CD14-positive monocyte (primary cell): Measurements from ENCODE around the gene TMEM51. TPM values are rescaled to one million over a fixed set of nuclear protein-coding genes. Genes with fewer than 3 reads are reported as not detected.

ENCODE experiments used
- DNase-seq, 3 donors: peaks; one replicate each; pipeline ENCODE4 v3.0.0-alpha.2; 2011 to 2022
- H2AFZ ChIP-seq: 2 replicates; pipeline ENCODE4 v1.6.0; 2012; ENCODE audit warnings: mild to moderate bottlenecking, low read depth, low read length, inconsistent platforms; ENCODE audit not compliant: insufficient read depth, poor library complexity, severe bottlenecking
- H3K27ac ChIP-seq, 2 donors: 1 replicate in 1 of 2; 2 replicates in 1 of 2; pipeline ENCODE4 v1.5.1; 2012 to 2013; ENCODE audit warnings: low read length in 2 of 2, control low read depth in 1 of 2, inconsistent platforms in 1 of 2, low read depth in 1 of 2, mild to moderate bottlenecking in 1 of 2
- H3K27me3 ChIP-seq, 2 donors: one replicate each; pipeline versions ENCODE4 v1.6.0 to v1.6.1; 2011 to 2013; ENCODE audit warnings: low read length in 2 of 2; ENCODE audit not compliant: control insufficient read depth in 2 of 2, insufficient read depth in 2 of 2
- H3K36me3 ChIP-seq, 2 donors: replicated peaks in 1 of 2; 1 replicate in 1 of 2; 2 replicates in 1 of 2; pipeline versions ENCODE4 v1.5.1 to v1.6.1; 2012 to 2013; ENCODE audit warnings: low read length in 2 of 2, control low read depth in 1 of 2, inconsistent platforms in 1 of 2, mild to moderate bottlenecking in 1 of 2; ENCODE audit not compliant: insufficient read depth in 2 of 2, control insufficient read depth in 1 of 2
- H3K4me1 ChIP-seq, 2 donors: 1 replicate in 1 of 2; 2 replicates in 1 of 2; pipeline versions ENCODE4 v1.5.1 to v1.6.1; 2012 to 2013; ENCODE audit warnings: low read length in 2 of 2, control low read depth in 1 of 2, inconsistent platforms in 1 of 2, mild to moderate bottlenecking in 1 of 2, moderate library complexity in 1 of 2; ENCODE audit not compliant: insufficient read depth in 2 of 2, control insufficient read depth in 1 of 2
- H3K4me2 ChIP-seq: replicated peaks from 2 replicates; pipeline ENCODE3; 2012; ENCODE audit warnings: low read length, moderate library complexity, mild to moderate bottlenecking; ENCODE audit not compliant: poor library complexity, severe bottlenecking; ENCODE audit errors: extremely low read depth
- H3K4me3 ChIP-seq, 3 experiments: fragments of 200-600 bp in 1 of 3; sonication (generic) in 1 of 3; replicated peaks in 1 of 3; 1 replicate in 2 of 3; 2 replicates in 1 of 3; pipeline ENCODE4 v1.5.1; 2011 to 2013; ENCODE audit warnings: low read length in 3 of 3, mild to moderate bottlenecking in 3 of 3, control low read depth in 2 of 3, low read depth in 2 of 3, inconsistent platforms in 1 of 3, moderate library complexity in 1 of 3
- H3K79me2 ChIP-seq: 2 replicates; pipeline ENCODE4 v1.6.0; 2012; ENCODE audit warnings: mild to moderate bottlenecking, control low read depth, inconsistent platforms, low read length, moderate library complexity; ENCODE audit not compliant: insufficient read depth
- H3K9ac ChIP-seq: 2 replicates; pipeline ENCODE4 v1.6.0; 2017; ENCODE audit warnings: low read length, mild to moderate bottlenecking; ENCODE audit not compliant: insufficient read depth, poor library complexity, severe bottlenecking
- H3K9me3 ChIP-seq, 2 donors: replicated peaks in 1 of 2; 1 replicate in 1 of 2; 2 replicates in 1 of 2; pipeline versions ENCODE4 v1.5.1 to v1.6.1; 2012 to 2013; ENCODE audit warnings: low read length in 2 of 2, control low read depth in 1 of 2; ENCODE audit not compliant: control insufficient read depth in 1 of 2, insufficient read depth in 1 of 2
- H4K20me1 ChIP-seq: 2 replicates; pipeline ENCODE4 v1.6.0; 2012; ENCODE audit warnings: mild to moderate bottlenecking, low read length, control low read depth, moderate library complexity; ENCODE audit not compliant: insufficient read depth
- H3K27ac Mint-ChIP-seq, 7 donors: one replicate each; pipeline ENCODE4 v1.8.0; 2020; ENCODE audit warnings: mild to moderate bottlenecking in 7 of 7, mixed read lengths in 7 of 7, moderate library complexity in 6 of 7, inconsistent platforms in 2 of 7
- H3K27me3 Mint-ChIP-seq, 3 donors: one replicate each; pipeline ENCODE4 v1.8.0; 2021 to 2022; ENCODE audit warnings: low read depth in 3 of 3, mild to moderate bottlenecking in 3 of 3, mixed read lengths in 3 of 3, moderate library complexity in 3 of 3, inconsistent platforms in 1 of 3
- H3K36me3 Mint-ChIP-seq, 2 donors: one replicate each; pipeline ENCODE4 v1.8.0; 2020; ENCODE audit warnings: mixed read lengths in 2 of 2, inconsistent platforms in 1 of 2, mild to moderate bottlenecking in 1 of 2
- H3K4me1 Mint-ChIP-seq: one replicate; pipeline ENCODE4 v1.8.0; 2020; ENCODE audit warnings: mild to moderate bottlenecking, mixed read lengths
- H3K4me3 Mint-ChIP-seq, 2 donors: one replicate each; pipeline ENCODE4 v1.8.0; 2020; ENCODE audit warnings: mild to moderate bottlenecking in 2 of 2, mixed read lengths in 2 of 2, moderate library complexity in 1 of 2
- H3K9me3 Mint-ChIP-seq, 7 donors: one replicate each; pipeline ENCODE4 v1.8.0; 2020 to 2022; ENCODE audit warnings: mixed read lengths in 7 of 7, mild to moderate bottlenecking in 6 of 7, moderate library complexity in 6 of 7, inconsistent platforms in 2 of 7
- WGBS: methylation state at CpG from one replicate; pipeline ENCODE4 v1.1.5; 2013; ENCODE audit warnings: missing lambda C conversion rate; ENCODE audit not compliant: insufficient coverage; 5-methylcytosine and 5-hydroxymethylcytosine counted together
- intact Hi-C, 2 donors: fragments of 100-400 bp; cut with micrococcal nuclease; formaldehyde crosslinking; loops; one replicate each; pipeline versions ENCODE4 v1.15.0 to v1.15.1; 2023
- polyA plus RNA-seq, 3 donors: library from polyadenylated mRNA; depleted of rRNA in 1 of 3; unstranded in 2 of 3; stranded (reverse) in 1 of 3; fragments of 300-500 nt in 2 of 3; fragments of >200 nt in 1 of 3; fragmentation: Illumina TruSeq in 2 of 3; gene quantifications; 1 replicate in 2 of 3; 2 replicates in 1 of 3; pipeline ENCODE4 v1.2.3, GENCODE V29; 2012 to 2021
- TF ChIP-seq, protein P1 (sequence below): fragments of 200-600 bp; IDR thresholded peaks from one replicate; pipeline ENCODE4 v1.8.0; 2022; ENCODE audit warnings: antibody characterized with exemption, mild to moderate bottlenecking

The TMEM51 gene
- polyA plus RNA-seq, 3 donors, result 1.2 to 2.5 (median 2.1) TPM

DNA sequence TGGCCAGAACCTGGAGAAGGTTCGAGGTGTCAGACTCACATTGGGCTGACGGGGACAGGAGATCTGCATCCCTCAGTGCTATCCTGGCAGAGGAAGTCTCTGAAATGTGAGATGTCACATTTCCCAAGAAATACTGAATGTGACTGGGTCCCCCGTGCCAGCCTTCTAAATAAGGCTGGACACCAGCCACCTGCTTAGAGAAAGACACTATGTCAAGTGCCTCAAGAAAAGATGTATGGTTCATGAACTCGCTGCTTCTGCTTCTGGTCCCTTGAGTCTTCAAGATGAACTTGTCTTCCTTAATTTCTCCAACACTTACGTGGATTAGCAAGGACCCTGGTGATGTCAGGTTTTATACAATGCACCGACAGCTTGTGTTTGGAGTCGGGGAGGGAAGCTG lies 51.4 kb downstream of the TMEM51 start:
- Histone ChIP-seq H3K79me2 (no peaks in the 10 kb centered on the region), H3K27ac (no peak overlapping the region), H3K36me3 (no peaks in the 10 kb centered on the region), H3K9me3 (no peaks in the 10 kb centered on the region), H3K4me3 (no peak overlapping the region), H3K9ac (no peak overlapping the region), H3K4me2 (no peak overlapping the region), H4K20me1 (no peaks in the 10 kb centered on the region), H3K4me1 (peaks cover 0 to 5% of the 10 kb centered on the region in 2 donors), H2AFZ (no peak overlapping the region), H3K27me3 (no peaks in the 10 kb centered on the region)
- 96% methylated on average over 3 of the region's 7 CpGs for WGBS
- no peaks in the 10 kb centered on the region for H3K36me3 Mint-ChIP-seq
- H3K4me3 Mint-ChIP-seq, result no peak overlapping the region
- peaks cover 6% of the 10 kb centered on the region for H3K4me1 Mint-ChIP-seq
- H3K27me3 Mint-ChIP-seq, result peaks cover 0 to 3% (median 1%) of the 10 kb centered on the region in 3 donors
- H3K9me3 Mint-ChIP-seq, result no peaks in the 10 kb centered on the region
- DNase-seq, result no peak
- no peak overlapping the region for H3K27ac Mint-ChIP-seq
- intact Hi-C loops, result no loop called here
- TF ChIP-seq, protein P1, sequence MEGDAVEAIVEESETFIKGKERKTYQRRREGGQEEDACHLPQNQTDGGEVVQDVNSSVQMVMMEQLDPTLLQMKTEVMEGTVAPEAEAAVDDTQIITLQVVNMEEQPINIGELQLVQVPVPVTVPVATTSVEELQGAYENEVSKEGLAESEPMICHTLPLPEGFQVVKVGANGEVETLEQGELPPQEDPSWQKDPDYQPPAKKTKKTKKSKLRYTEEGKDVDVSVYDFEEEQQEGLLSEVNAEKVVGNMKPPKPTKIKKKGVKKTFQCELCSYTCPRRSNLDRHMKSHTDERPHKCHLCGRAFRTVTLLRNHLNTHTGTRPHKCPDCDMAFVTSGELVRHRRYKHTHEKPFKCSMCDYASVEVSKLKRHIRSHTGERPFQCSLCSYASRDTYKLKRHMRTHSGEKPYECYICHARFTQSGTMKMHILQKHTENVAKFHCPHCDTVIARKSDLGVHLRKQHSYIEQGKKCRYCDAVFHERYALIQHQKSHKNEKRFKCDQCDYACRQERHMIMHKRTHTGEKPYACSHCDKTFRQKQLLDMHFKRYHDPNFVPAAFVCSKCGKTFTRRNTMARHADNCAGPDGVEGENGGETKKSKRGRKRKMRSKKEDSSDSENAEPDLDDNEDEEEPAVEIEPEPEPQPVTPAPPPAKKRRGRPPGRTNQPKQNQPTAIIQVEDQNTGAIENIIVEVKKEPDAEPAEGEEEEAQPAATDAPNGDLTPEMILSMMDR, result no peak

DNA sequence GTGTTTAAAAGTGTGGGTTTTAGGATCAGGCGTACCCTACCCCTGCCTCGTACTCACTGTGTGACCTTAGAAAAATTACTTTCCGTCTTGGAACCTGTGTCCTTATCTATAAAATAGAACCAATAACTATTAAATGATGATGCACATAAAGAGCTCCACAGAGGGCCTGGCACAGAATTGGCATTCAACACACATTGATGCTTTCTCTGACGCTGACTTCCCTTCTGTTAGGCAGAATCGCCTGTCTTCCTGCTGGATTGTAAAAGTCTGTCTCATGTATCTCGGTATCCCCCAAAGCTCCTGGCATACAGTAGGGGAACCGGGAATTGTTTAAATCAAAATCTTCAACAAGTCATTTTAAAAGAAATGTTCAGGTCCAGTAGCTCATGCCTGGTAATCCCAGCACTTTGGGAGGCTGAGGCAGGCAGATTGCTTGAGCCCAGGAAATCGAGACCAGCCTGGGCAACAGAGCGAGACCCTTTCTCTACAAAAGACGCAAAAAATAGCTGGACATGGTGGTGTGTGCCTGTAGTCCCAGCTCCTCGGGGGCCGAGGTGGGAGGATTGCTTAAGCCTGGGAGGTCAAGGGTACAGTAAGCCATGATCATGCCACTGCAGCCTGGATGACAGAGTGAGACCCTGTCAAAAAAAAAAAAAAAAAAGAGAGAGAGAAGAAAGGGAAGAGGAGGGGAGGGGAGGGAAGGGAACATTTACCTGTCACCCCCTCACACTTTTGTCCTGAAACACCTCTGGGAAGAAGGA lies 52.2 kb downstream of the TMEM51 start:
- H3K4me1 ChIP-seq, result peaks cover 0 to 12% of the 10 kb centered on the region in 2 donors
- H3K9ac ChIP-seq, result no peak overlapping the region
- H3K27me3 ChIP-seq, result no peaks in the 10 kb centered on the region
- intact Hi-C loops, result no loop called here
- TF ChIP-seq, protein P1, result no peak
- no peaks in the 10 kb centered on the region for H4K20me1 ChIP-seq
- H3K4me1 Mint-ChIP-seq, result peaks cover 10% of the 10 kb centered on the region
- no peak overlapping the region for H3K4me2 ChIP-seq
- H3K9me3 ChIP-seq, result no peaks in the 10 kb centered on the region
- H3K79me2 ChIP-seq, result no peaks in the 10 kb centered on the region
- no peak overlapping the region for H3K4me3 ChIP-seq
- 96% methylated on average over 8 of the region's 12 CpGs for WGBS
- H3K27ac Mint-ChIP-seq, result peak overlapping the region in 1 of 7 donors; percentile 37
- no peak overlapping the region for H2AFZ ChIP-seq
- no peaks in the 10 kb centered on the region for H3K36me3 Mint-ChIP-seq
- H3K4me3 Mint-ChIP-seq, result no peak overlapping the region
- H3K27me3 Mint-ChIP-seq, result peaks cover 0 to 3% (median 1%) of the 10 kb centered on the region in 3 donors
- H3K27ac ChIP-seq, result no peak overlapping the region
- no peaks in the 10 kb centered on the region for H3K36me3 ChIP-seq
- no peaks in the 10 kb centered on the region for H3K9me3 Mint-ChIP-seq
- DNase-seq, result no peak
